Measurements from ENCODE around the gene PLIN1.
A peak's percentile ranks its signal among the peaks of the same experiment; 100 is the strongest.

DNA sequence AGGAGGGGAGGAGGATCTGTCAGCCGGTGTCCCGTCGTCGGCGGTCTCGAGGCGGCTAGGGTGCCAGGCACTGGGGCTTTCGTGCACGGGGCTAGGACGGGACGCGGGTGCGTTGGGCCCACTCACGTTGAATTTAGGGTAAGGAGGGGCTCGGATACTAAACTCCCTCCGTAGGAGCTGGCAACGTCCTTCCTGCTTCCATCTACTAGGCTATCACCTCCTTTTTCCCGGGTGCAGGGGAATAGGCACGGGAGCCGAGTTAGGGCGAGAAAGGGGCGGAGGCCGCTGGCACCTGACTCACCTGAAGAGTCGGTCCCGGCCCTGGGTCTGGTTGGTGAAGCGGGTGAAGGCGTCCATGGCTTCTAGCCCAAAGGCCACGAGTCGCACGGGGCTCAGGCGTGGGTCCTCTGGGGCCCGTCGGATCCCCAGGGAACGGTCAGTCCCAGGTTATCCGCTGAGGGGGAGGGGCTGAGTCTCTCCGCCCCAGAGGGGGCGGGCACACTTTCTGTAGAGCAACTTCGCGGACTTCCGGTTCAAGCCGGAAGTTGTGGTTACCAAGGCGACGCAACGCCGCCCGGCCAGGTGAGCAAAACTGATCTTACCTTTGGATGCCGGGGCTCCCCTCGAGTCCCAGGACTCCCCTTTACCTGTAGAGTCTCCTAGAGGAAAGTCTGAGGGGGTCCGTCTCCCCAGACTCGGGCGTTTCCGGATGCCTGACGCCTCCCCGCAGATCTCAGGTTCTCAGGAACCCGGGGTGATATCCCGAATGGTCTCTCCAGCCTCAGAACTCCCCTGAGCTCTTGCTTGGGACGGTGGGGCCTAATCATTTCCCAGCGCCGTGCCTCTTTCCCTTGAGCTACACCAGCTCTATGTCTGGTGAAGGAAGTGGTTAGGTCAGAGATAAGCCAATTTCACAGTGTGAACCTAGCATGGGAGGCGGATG lies 11.4 kb upstream of the PLIN1 start, which contains the start of the genes PEX11A and WDR93:
- no peak for TF ChIP-seq CTCF (IDR thresholded peaks at IDR 0.05 in 2 of 3, conservative IDR thresholded peaks at IDR 0.05 in 1 of 3; ENCODE audit: borderline replicate concordance in 1 of 3, insufficient read depth in 1 of 3, low read depth in 2 of 3, low read length in 2 of 3)
- peak; percentile 88 for TF ChIP-seq POLR2AphosphoS5 (IDR thresholded peaks at IDR 0.05; ENCODE audit: low read depth, low read length)
- peak; percentile 26 for TF ChIP-seq YY1 (IDR thresholded peaks at IDR 0.05; ENCODE audit: extremely low read depth, insufficient replicate concordance, low read depth, low read length)
- no peak for TF ChIP-seq SRF (IDR thresholded peaks at IDR 0.05; ENCODE audit: low read depth)
- TF ChIP-seq, protein P1, sequence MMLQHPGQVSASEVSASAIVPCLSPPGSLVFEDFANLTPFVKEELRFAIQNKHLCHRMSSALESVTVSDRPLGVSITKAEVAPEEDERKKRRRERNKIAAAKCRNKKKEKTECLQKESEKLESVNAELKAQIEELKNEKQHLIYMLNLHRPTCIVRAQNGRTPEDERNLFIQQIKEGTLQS (IDR thresholded peaks at IDR 0.05), result no peak
- TF ChIP-seq RAD21 (IDR thresholded peaks at IDR 0.05; ENCODE audit: low read depth), result no peak
- no peak for TF ChIP-seq JUND (IDR thresholded peaks at IDR 0.05)
- TF ChIP-seq, protein P2, sequence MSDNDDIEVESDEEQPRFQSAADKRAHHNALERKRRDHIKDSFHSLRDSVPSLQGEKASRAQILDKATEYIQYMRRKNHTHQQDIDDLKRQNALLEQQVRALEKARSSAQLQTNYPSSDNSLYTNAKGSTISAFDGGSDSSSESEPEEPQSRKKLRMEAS (IDR thresholded peaks at IDR 0.05), result 0 out of 2 replicates have a peak, but pooled peaks have one; percentile 34
- TF ChIP-seq POLR2A (IDR thresholded peaks at IDR 0.05; ENCODE audit: borderline replicate concordance, extremely low read depth, insufficient read depth, insufficient read length), result peak; percentile 30
